ENCODE measurements around the gene NRDC. TPM values are rescaled to one million over a fixed set of nuclear protein-coding genes. Genes with fewer than 3 reads are reported as not detected.

NRDC gene
- polyA plus RNA-seq, 3 donors, result 66.8 to 92.0 (median 74.3) TPM

GRCh38 chr1:51871351-51871975 lies 7.1 kb downstream of the NRDC start:
- peaks cover 87% of the 10 kb centered on the region for H4K20me1 ChIP-seq (ENCODE audit: insufficient read depth, low read length)
- H3K27me3 Mint-ChIP-seq (ENCODE audit: low read depth in 3 of 3), result no peaks in the 10 kb centered on the region
- H3K4me2 ChIP-seq (replicated peaks; ENCODE audit: extremely low read depth, low read length, poor library complexity, severe bottlenecking), result no peak overlapping the region
- H2AFZ ChIP-seq (ENCODE audit: insufficient read depth, low read depth, low read length, poor library complexity, severe bottlenecking), result no peak overlapping the region
- H3K36me3 Mint-ChIP-seq, result peaks cover 20 to 24% of the 10 kb centered on the region in 2 donors
- H3K9me3 ChIP-seq (replicated peaks in 1 of 2; ENCODE audit: control insufficient read depth in 1 of 2, insufficient read depth in 1 of 2, low read length in 2 of 2), result no peaks in the 10 kb centered on the region
- H3K4me1 Mint-ChIP-seq, result peaks cover 41% of the 10 kb centered on the region
- H3K9me3 Mint-ChIP-seq, result no peaks in the 10 kb centered on the region
- peaks cover 8 to 19% of the 10 kb centered on the region in 2 donors for H3K4me1 ChIP-seq (ENCODE audit: control insufficient read depth in 1 of 2, insufficient read depth in 2 of 2, low read length in 2 of 2)
- no peak for TF ChIP-seq CTCF (IDR thresholded peaks at IDR 0.05)
- peaks cover 5 to 32% of the 10 kb centered on the region in 2 donors for H3K36me3 ChIP-seq (replicated peaks in 1 of 2; ENCODE audit: control insufficient read depth in 1 of 2, insufficient read depth in 2 of 2, low read length in 2 of 2)
- H3K79me2 ChIP-seq (ENCODE audit: insufficient read depth, low read length), result peaks cover 98% of the 10 kb centered on the region
- H3K4me3 Mint-ChIP-seq, result no peak overlapping the region
- WGBS (ENCODE audit: insufficient coverage), result 100% methylated on average over 1 of the region's 6 CpGs
- no peak overlapping the region for H3K4me3 ChIP-seq (replicated peaks in 1 of 3; ENCODE audit: low read depth in 2 of 3, low read length in 3 of 3)
- H3K27me3 ChIP-seq (ENCODE audit: control insufficient read depth in 2 of 2, insufficient read depth in 2 of 2, low read length in 2 of 2), result no peaks in the 10 kb centered on the region
- DNase-seq, result no peak
- H3K27ac Mint-ChIP-seq, result peak overlapping the region in 5 of 7 donors; percentile 22 to 65 (median 52)
- no peak overlapping the region for H3K9ac ChIP-seq (ENCODE audit: insufficient read depth, low read length, poor library complexity, severe bottlenecking)
- peak overlapping the region in 1 of 2 donors; percentile 40 for H3K27ac ChIP-seq (ENCODE audit: low read depth in 1 of 2, low read length in 2 of 2)
- intact Hi-C loops (cut with micrococcal nuclease), result loop anchor here (10.0 kb wide), 1 partner anchor 533 kb away; the partner anchor contains the start of genes ORC1 (in 2 of the 2) and PRPF38A (in 2 of the 2)

- no peak overlapping the region for H3K4me2 ChIP-seq (replicated peaks; ENCODE audit: extremely low read depth, low read length, poor library complexity, severe bottlenecking)
- peaks cover 93% of the 10 kb centered on the region for H4K20me1 ChIP-seq (ENCODE audit: insufficient read depth, low read length)
- no peak overlapping the region for H2AFZ ChIP-seq (ENCODE audit: insufficient read depth, low read depth, low read length, poor library complexity, severe bottlenecking)
- whole genome bisulfite sequencing (ENCODE audit: insufficient coverage), result 100% methylated on average over 2 of the region's 7 CpGs
- DNase-seq, result no peak
- H3K9ac ChIP-seq (ENCODE audit: insufficient read depth, low read length, poor library complexity, severe bottlenecking), result no peak overlapping the region
- H3K36me3 Mint-ChIP-seq, result peaks cover 19 to 23% of the 10 kb centered on the region in 2 donors
- peaks cover 5 to 32% of the 10 kb centered on the region in 2 donors for H3K36me3 ChIP-seq (replicated peaks in 1 of 2; ENCODE audit: control insufficient read depth in 1 of 2, insufficient read depth in 2 of 2, low read length in 2 of 2)
- no peak overlapping the region for H3K4me3 Mint-ChIP-seq
- peak overlapping the region in 6 of 7 donors; percentile 2 to 55 (median 19) for H3K27ac Mint-ChIP-seq
- H3K4me1 ChIP-seq (ENCODE audit: control insufficient read depth in 1 of 2, insufficient read depth in 2 of 2, low read length in 2 of 2), result peaks cover 4 to 13% of the 10 kb centered on the region in 2 donors
- no peaks in the 10 kb centered on the region for H3K27me3 Mint-ChIP-seq (ENCODE audit: low read depth in 3 of 3)
- H3K27me3 ChIP-seq (ENCODE audit: control insufficient read depth in 2 of 2, insufficient read depth in 2 of 2, low read length in 2 of 2), result no peaks in the 10 kb centered on the region
- intact Hi-C loops (cut with micrococcal nuclease), result loop anchor here (10.0 kb wide), 1 partner anchor 534 kb away; the partner anchor contains the start of genes ORC1 (in 2 of the 2) and PRPF38A (in 2 of the 2)
- peaks cover 98% of the 10 kb centered on the region for H3K79me2 ChIP-seq (ENCODE audit: insufficient read depth, low read length)
- H3K27ac ChIP-seq (ENCODE audit: low read depth in 1 of 2, low read length in 2 of 2), result peak overlapping the region in 1 of 2 donors; percentile 40
- no peak overlapping the region for H3K4me3 ChIP-seq (replicated peaks in 1 of 3; ENCODE audit: low read depth in 2 of 3, low read length in 3 of 3)
- H3K9me3 ChIP-seq (replicated peaks in 1 of 2; ENCODE audit: control insufficient read depth in 1 of 2, insufficient read depth in 1 of 2, low read length in 2 of 2), result no peaks in the 10 kb centered on the region
- no peaks in the 10 kb centered on the region for H3K9me3 Mint-ChIP-seq
- peaks cover 37% of the 10 kb centered on the region for H3K4me1 Mint-ChIP-seq
- no peak for TF ChIP-seq CTCF (IDR thresholded peaks at IDR 0.05)
Observed at GRCh38 chr1:51870603-51871350, 7.8 kb downstream of the NRDC start.
